Astrocyte (in vitro differentiated cells and primary cell): ENCODE measurements around the gene APBA3. TPM values are rescaled to one million over a fixed set of nuclear protein-coding genes. Genes with fewer than 3 reads are reported as not detected.

Experiments used
- DNase-seq: peaks from one replicate; pipeline ENCODE4 v3.0.0-alpha.2; 2010; ENCODE audit warnings: low read depth
- FAIRE-seq: peaks from 2 replicates; lab custom pipeline; 2011; peaks lifted over from hg19 to GRCh38; lab: Jason Lieb, UNC
- H2AFZ ChIP-seq: 2 replicates; pipeline ENCODE4 v1.6.0; 2012; ENCODE audit warnings: low read depth, low read length, inconsistent platforms
- H3K27ac ChIP-seq: 2 replicates; pipeline ENCODE4 v1.5.1; 2011; ENCODE audit warnings: low read depth, low read length, inconsistent platforms
- H3K27me3 ChIP-seq: 2 replicates; pipeline ENCODE4 v1.6.0; 2011; ENCODE audit warnings: low read length, inconsistent platforms; ENCODE audit not compliant: insufficient read depth
- H3K36me3 ChIP-seq: 2 replicates; pipeline ENCODE4 v1.5.1; 2011; ENCODE audit warnings: low read length, inconsistent platforms; ENCODE audit not compliant: insufficient read depth
- H3K4me1 ChIP-seq: 2 replicates; pipeline ENCODE4 v1.5.1; 2011; ENCODE audit warnings: low read length, inconsistent platforms; ENCODE audit not compliant: insufficient read depth
- H3K4me2 ChIP-seq: 2 replicates; pipeline ENCODE4 v1.6.0; 2012; ENCODE audit warnings: low read length, inconsistent platforms
- H3K4me3 ChIP-seq: 2 replicates; pipeline ENCODE4 v1.5.1; 2011; ENCODE audit warnings: low read depth, mild to moderate bottlenecking, low read length, inconsistent platforms; ENCODE audit not compliant: insufficient read depth
- H3K79me2 ChIP-seq: 2 replicates; pipeline ENCODE4 v1.6.0; 2012; ENCODE audit warnings: mild to moderate bottlenecking, low read length, inconsistent platforms; ENCODE audit not compliant: insufficient read depth
- H3K9ac ChIP-seq: 2 replicates; pipeline ENCODE4 v1.6.0; 2012; ENCODE audit warnings: mild to moderate bottlenecking, low read length, inconsistent platforms
- H3K9me3 ChIP-seq: 2 replicates; pipeline ENCODE4 v1.5.1; 2012; ENCODE audit warnings: low read depth, mild to moderate bottlenecking, low read length, inconsistent platforms; ENCODE audit not compliant: insufficient read depth
- H4K20me1 ChIP-seq: 2 replicates; pipeline ENCODE4 v1.6.0; 2012; ENCODE audit warnings: low read length, inconsistent platforms; ENCODE audit not compliant: insufficient read depth
- H3K27ac Mint-ChIP-seq: one replicate; pipeline ENCODE4 v1.8.0; 2021; ENCODE audit warnings: mild to moderate bottlenecking, mixed read lengths; ENCODE audit not compliant: unreplicated experiment
- H3K27me3 Mint-ChIP-seq: one replicate; pipeline ENCODE4 v1.8.0; 2021; ENCODE audit warnings: low read depth, mixed read lengths; ENCODE audit not compliant: unreplicated experiment
- H3K36me3 Mint-ChIP-seq: one replicate; pipeline ENCODE4 v1.8.0; 2021; ENCODE audit warnings: low read depth, mixed read lengths; ENCODE audit not compliant: unreplicated experiment
- H3K4me1 Mint-ChIP-seq: one replicate; pipeline ENCODE4 v1.8.0; 2021; ENCODE audit warnings: low read depth, mixed read lengths; ENCODE audit not compliant: unreplicated experiment
- H3K4me3 Mint-ChIP-seq: one replicate; pipeline ENCODE4 v1.8.0; 2021; ENCODE audit warnings: mild to moderate bottlenecking, moderate library complexity, mixed read lengths; ENCODE audit not compliant: unreplicated experiment
- H3K9me3 Mint-ChIP-seq: one replicate; pipeline ENCODE4 v1.8.0; 2021; ENCODE audit warnings: mild to moderate bottlenecking, mixed read lengths; ENCODE audit not compliant: unreplicated experiment
- EZH2 ChIP-seq: IDR thresholded peaks from 2 replicates; pipeline ENCODE4 v1.6.1; 2012; ENCODE audit warnings: mild to moderate bottlenecking, low read length, inconsistent platforms; ENCODE audit not compliant: insufficient read depth
- total RNA-seq: library from RNA; stranded (reverse); gene quantifications from 2 replicates; pipeline ENCODE4 v1.2.1, GENCODE V29; 2021
- TF ChIP-seq, protein P1 (sequence below): IDR thresholded peaks from 2 replicates; pipeline ENCODE4 v1.5.1; 2011; ENCODE audit warnings: low read depth, mild to moderate bottlenecking, inconsistent platforms, low read length, moderate library complexity; ENCODE audit not compliant: insufficient read depth

The APBA3 gene
- total RNA-seq, 1 donor from 2014 or later: 16.5 TPM

DNA sequence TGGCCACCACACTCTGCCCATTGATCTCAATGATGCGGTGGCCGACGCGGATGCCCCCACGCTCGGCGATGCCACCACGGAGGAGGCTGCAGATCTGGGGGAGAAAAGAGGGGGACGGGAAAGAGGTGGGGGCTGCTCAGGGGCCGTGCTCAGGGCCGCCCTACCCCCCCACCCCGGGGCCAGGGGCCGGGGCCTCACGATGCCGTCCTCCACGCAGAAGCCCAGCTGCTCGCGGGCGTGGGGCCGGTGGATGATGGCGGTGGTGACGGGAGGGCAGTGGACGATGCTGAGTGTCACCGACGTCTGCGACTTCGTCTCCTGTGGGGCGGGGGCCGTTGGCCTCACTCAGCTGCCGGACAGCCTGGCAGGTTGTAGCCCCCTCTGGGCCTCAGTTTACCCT is 10.3 kb downstream of the APBA3 start:
- no peaks in the 10 kb centered on the region for H3K4me1 Mint-ChIP-seq
- peaks cover 2% of the 10 kb centered on the region for H3K9me3 Mint-ChIP-seq
- H3K4me3 ChIP-seq: no peak overlapping the region
- FAIRE-seq (no peak), DNase-seq (no peak)
- no peak overlapping the region for H3K4me2 ChIP-seq
- no peaks in the 10 kb centered on the region for H3K9me3 ChIP-seq
- H3K79me2 ChIP-seq: peaks cover 4% of the 10 kb centered on the region
- H3K36me3 ChIP-seq: no peaks in the 10 kb centered on the region
- no peak overlapping the region for H3K27ac Mint-ChIP-seq
- peaks cover 15% of the 10 kb centered on the region for H3K36me3 Mint-ChIP-seq
- no peak overlapping the region for H2AFZ ChIP-seq
- TF ChIP-seq, protein P1, sequence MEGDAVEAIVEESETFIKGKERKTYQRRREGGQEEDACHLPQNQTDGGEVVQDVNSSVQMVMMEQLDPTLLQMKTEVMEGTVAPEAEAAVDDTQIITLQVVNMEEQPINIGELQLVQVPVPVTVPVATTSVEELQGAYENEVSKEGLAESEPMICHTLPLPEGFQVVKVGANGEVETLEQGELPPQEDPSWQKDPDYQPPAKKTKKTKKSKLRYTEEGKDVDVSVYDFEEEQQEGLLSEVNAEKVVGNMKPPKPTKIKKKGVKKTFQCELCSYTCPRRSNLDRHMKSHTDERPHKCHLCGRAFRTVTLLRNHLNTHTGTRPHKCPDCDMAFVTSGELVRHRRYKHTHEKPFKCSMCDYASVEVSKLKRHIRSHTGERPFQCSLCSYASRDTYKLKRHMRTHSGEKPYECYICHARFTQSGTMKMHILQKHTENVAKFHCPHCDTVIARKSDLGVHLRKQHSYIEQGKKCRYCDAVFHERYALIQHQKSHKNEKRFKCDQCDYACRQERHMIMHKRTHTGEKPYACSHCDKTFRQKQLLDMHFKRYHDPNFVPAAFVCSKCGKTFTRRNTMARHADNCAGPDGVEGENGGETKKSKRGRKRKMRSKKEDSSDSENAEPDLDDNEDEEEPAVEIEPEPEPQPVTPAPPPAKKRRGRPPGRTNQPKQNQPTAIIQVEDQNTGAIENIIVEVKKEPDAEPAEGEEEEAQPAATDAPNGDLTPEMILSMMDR: no peak
- TF ChIP-seq EZH2: no peak
- H4K20me1 ChIP-seq: no peaks in the 10 kb centered on the region
- H3K27me3 Mint-ChIP-seq: no peaks in the 10 kb centered on the region
- no peak overlapping the region for H3K27ac ChIP-seq
- no peaks in the 10 kb centered on the region for H3K27me3 ChIP-seq
- H3K9ac ChIP-seq: no peak overlapping the region
- H3K4me1 ChIP-seq: no peaks in the 10 kb centered on the region
- no peak overlapping the region for H3K4me3 Mint-ChIP-seq

DNA sequence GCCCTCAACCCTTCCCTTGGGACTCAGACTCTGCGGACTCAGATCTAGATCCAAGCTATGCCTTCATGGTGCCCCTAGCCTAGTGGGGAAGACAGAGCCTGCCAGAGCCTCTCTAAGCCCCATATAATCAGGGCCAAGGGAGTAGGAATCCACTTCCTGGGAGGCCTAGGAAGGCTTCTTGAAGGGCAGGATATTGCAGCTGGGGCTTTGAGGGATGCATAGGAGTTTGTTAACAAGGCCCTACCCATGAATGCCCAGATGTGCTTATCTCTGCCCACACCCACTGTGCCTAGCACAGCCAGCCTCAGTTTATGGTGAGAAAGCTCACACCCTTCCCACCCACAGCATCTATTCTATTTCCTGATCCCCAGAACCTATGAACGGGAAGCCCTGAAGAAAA is 11.3 kb downstream of the APBA3 start:
- Mint-ChIP-seq H3K4me3 (peak overlapping the region; percentile 40), H3K9me3 (peaks cover 2% of the 10 kb centered on the region), H3K4me1 (no peaks in the 10 kb centered on the region), H3K36me3 (peaks cover 15% of the 10 kb centered on the region), H3K27me3 (no peaks in the 10 kb centered on the region), H3K27ac (no peak overlapping the region)
- H4K20me1 ChIP-seq: no peaks in the 10 kb centered on the region
- no peak overlapping the region for H3K4me3 ChIP-seq
- no peak overlapping the region for H3K27ac ChIP-seq
- H3K9me3 ChIP-seq: no peaks in the 10 kb centered on the region
- no peak overlapping the region for H3K4me2 ChIP-seq
- FAIRE-seq: no peak
- H3K79me2 ChIP-seq: no peaks in the 10 kb centered on the region
- TF ChIP-seq EZH2: no peak
- TF ChIP-seq, protein P1: no peak
- no peaks in the 10 kb centered on the region for H3K4me1 ChIP-seq
- DNase-seq: no peak
- no peaks in the 10 kb centered on the region for H3K27me3 ChIP-seq
- H3K36me3 ChIP-seq: no peaks in the 10 kb centered on the region
- H3K9ac ChIP-seq: no peak overlapping the region
- no peak overlapping the region for H2AFZ ChIP-seq

GRCh38 chr19:3748965-3749364 is 12.5 kb downstream of the APBA3 start:
- Histone ChIP-seq H4K20me1 (no peaks in the 10 kb centered on the region), H3K27me3 (no peaks in the 10 kb centered on the region), H3K9me3 (no peaks in the 10 kb centered on the region), H3K9ac (no peak overlapping the region), H3K79me2 (no peaks in the 10 kb centered on the region), H3K4me1 (no peaks in the 10 kb centered on the region), H2AFZ (no peak overlapping the region), H3K36me3 (no peaks in the 10 kb centered on the region), H3K27ac (no peak overlapping the region), H3K4me2 (no peak overlapping the region), H3K4me3 (no peak overlapping the region)
- no peak overlapping the region for H3K4me3 Mint-ChIP-seq
- DNase-seq: no peak
- FAIRE-seq: no peak
- no peaks in the 10 kb centered on the region for H3K9me3 Mint-ChIP-seq
- no peaks in the 10 kb centered on the region for H3K27me3 Mint-ChIP-seq
- H3K27ac Mint-ChIP-seq: no peak overlapping the region
- TF ChIP-seq, protein P1: no peak
- TF ChIP-seq EZH2: no peak
- no peaks in the 10 kb centered on the region for H3K4me1 Mint-ChIP-seq
- H3K36me3 Mint-ChIP-seq: peaks cover 9% of the 10 kb centered on the region
